Subcutaneous abdominal adipose tissue (tissue), 5 donors: ENCODE results near the gene CALML6.
A peak's percentile ranks its signal among the peaks of the same experiment; 100 is the strongest.
"Not testable (repeated sequence)": the region's sequence is repeated elsewhere in the genome, so short reads cannot be mapped to it uniquely, and the experiment has no call there.

Experiments used
- H3K27ac ChIP-seq: one replicate; pipeline ENCODE4 v1.7.0; 2013; ENCODE audit warnings: low read depth, mild to moderate bottlenecking, inconsistent platforms, low read length, moderate library complexity
- H3K27me3 ChIP-seq, 5 donors: one replicate each; pipeline ENCODE4 v1.7.0; 2013; ENCODE audit warnings: low read length in 5 of 5, inconsistent platforms in 1 of 5; ENCODE audit not compliant: control insufficient read depth in 5 of 5, insufficient read depth in 4 of 5
- H3K36me3 ChIP-seq, 5 donors: one replicate each; pipeline ENCODE4 v1.7.0; 2013; ENCODE audit warnings: low read length in 5 of 5; ENCODE audit not compliant: control insufficient read depth in 5 of 5, insufficient read depth in 5 of 5
- H3K4me1 ChIP-seq, 5 donors: one replicate each; pipeline ENCODE4 v1.7.0; 2013; ENCODE audit warnings: low read length in 5 of 5, mild to moderate bottlenecking in 3 of 5, moderate library complexity in 1 of 5; ENCODE audit not compliant: control insufficient read depth in 5 of 5, insufficient read depth in 5 of 5
- H3K4me3 ChIP-seq, 5 donors: one replicate each; pipeline ENCODE4 v1.7.0; 2013; ENCODE audit warnings: low read length in 5 of 5, low read depth in 1 of 5
- H3K9ac ChIP-seq, 5 donors: one replicate each; pipeline ENCODE4 v1.7.0; 2013; ENCODE audit warnings: low read length in 5 of 5, mild to moderate bottlenecking in 4 of 5, moderate library complexity in 3 of 5
- H3K9me3 ChIP-seq, 5 donors: one replicate each; pipeline ENCODE4 v1.7.0; 2013; ENCODE audit warnings: low read length in 5 of 5; ENCODE audit not compliant: control insufficient read depth in 5 of 5
- donor health status: healthy.
- donor health status: healthy.
- donor health status: healthy.
- donor health status: healthy.
- donor health status: healthy.

Gene CALML6

DNA sequence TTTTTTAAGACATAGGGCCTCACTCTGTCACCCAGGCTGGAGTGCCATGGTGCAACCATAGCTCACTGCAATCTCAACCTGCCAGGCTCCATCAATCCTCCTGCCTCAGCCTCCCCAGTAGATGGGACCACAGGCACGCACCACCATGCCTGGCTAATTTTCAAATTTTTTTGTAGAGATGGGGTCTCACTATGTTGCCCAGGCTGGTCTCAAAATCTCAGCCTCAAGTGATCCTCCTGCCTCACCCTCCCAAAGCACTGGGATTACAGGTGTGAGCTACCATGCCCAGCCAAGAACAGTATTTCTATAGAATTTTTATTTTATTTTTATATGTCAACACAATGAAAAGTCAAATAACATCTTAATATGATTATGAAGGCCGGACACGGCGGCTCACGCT lies 35.1 kb upstream of the CALML6 start:
- H3K9ac ChIP-seq, result no peak overlapping the region
- H3K27ac ChIP-seq, result no peak overlapping the region
- H3K4me1 ChIP-seq, result peaks cover 19 to 62% (median 49%) of the 10 kb centered on the region in 5 donors
- no peak overlapping the region for H3K4me3 ChIP-seq
- H3K27me3 ChIP-seq, result no peaks in the 10 kb centered on the region
- H3K9me3 ChIP-seq, result no peaks in the 10 kb centered on the region
- peaks cover 0 to 16% (median 12%) of the 10 kb centered on the region in 5 donors for H3K36me3 ChIP-seq

GRCh38 chr1:1880617-1881312 lies 34.3 kb upstream of the CALML6 start:
- Histone ChIP-seq H3K27me3 (no peaks in the 10 kb centered on the region), H3K4me1 (peaks cover 19 to 60% (median 49%) of the 10 kb centered on the region in 5 donors), H3K9ac (peak overlapping the region in 1 of 5 donors; percentile 15), H3K36me3 (peaks cover 0 to 11% (median 10%) of the 10 kb centered on the region in 5 donors), H3K4me3 (peak overlapping the region in 2 of 5 donors; percentile 3 to 10), H3K9me3 (no peaks in the 10 kb centered on the region), H3K27ac (no peak overlapping the region)

DNA sequence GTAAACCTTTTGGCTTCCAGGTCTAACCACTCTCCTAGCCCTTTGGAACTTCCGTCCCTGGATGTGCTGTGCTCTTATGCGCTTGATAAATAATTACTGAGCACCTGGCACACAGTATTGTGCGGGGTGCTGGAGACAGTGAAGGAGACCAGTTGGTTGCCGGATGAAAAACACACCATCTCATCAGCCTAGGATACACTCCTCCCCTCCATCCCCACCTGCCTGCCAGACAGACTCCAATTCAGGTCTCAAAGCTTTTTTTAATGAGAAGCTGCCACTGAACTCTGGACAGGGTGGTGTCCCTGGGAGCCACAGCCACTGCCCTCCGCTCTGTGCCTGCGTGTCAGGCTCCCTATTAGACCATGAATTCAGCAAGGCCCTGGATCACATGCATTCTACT lies 33.3 kb upstream of the CALML6 start:
- Histone ChIP-seq H3K4me3 (no peak overlapping the region), H3K36me3 (peaks cover 0 to 2% (median under 1%) of the 10 kb centered on the region in 5 donors), H3K9ac (no peak overlapping the region), H3K27ac (peak overlapping the region; percentile 3), H3K4me1 (peaks cover 17 to 54% (median 40%) of the 10 kb centered on the region in 5 donors), H3K27me3 (no peaks in the 10 kb centered on the region), H3K9me3 (no peaks in the 10 kb centered on the region)

DNA sequence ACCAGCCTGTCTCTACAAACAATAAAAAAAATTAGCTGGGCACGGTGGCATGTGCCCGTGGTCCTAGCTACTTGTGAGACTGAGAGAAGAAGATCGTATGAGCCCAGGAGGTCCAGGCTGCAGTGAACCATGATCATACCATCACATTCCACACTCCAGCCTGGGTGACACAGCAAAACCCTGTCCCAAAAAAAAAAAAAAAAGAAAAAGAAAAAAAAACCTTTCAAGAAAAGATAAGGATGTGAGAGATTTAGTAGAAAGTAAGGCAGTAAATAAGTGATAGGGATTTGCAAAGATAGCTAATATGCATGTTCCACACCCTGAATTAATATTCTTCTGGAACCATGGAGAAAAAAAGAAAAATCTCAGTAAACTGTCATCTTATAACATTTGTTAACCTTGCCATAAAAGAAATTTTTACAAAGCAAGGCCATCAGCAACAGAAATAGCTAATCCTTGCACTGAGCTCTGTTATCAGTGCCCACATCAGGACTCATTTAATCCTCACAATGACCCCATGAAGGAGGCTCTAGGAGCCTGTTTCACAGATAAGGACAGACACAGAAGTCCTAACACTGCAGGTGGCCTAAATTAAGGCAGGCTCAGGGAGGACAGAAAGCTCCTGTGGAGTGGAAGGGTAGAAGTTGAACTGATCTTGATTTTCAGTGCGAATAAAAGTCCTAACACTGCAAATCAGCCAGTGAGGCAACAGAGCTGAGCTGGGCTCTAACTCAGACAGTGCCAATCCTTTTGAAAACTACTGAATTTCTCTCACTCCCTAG lies 31.8 kb upstream of the CALML6 start:
- H3K27ac ChIP-seq, result no peak overlapping the region
- no peaks in the 10 kb centered on the region for H3K27me3 ChIP-seq
- H3K36me3 ChIP-seq, result peaks cover 0 to 2% (median 0%) of the 10 kb centered on the region in 5 donors
- peak overlapping the region in 2 of 5 donors; percentile 16 to 28 for H3K9ac ChIP-seq
- H3K9me3 ChIP-seq, result no peaks in the 10 kb centered on the region
- no peak overlapping the region for H3K4me3 ChIP-seq
- H3K4me1 ChIP-seq, result peaks cover 17 to 59% (median 50%) of the 10 kb centered on the region in 5 donors

GRCh38 chr1:1883890-1884289 lies 31.2 kb upstream of the CALML6 start:
- not testable (repeated sequence) for H3K9ac ChIP-seq
- peaks cover 17 to 59% (median 54%) of the 10 kb centered on the region in 5 donors for H3K4me1 ChIP-seq

GRCh38 chr1:1889090-1889750 lies 25.8 kb upstream of the CALML6 start:
- Histone ChIP-seq H3K36me3 (no peaks in the 10 kb centered on the region), H3K9me3 (no peaks in the 10 kb centered on the region), H3K27me3 (no peaks in the 10 kb centered on the region), H3K27ac (peak overlapping the region; percentile 86), H3K9ac (peak overlapping the region; percentile 43 to 98 (median 92)), H3K4me3 (peak overlapping the region; percentile 72 to 89 (median 82)), H3K4me1 (peaks cover 5 to 53% (median 41%) of the 10 kb centered on the region in 5 donors)

More at GRCh38 chr1:1883890-1884289, 31.2 kb upstream of the CALML6 start:
- not testable (repeated sequence) for H3K36me3 ChIP-seq, H3K27ac ChIP-seq, H3K9me3 ChIP-seq, H3K27me3 ChIP-seq, H3K4me3 ChIP-seq

DNA sequence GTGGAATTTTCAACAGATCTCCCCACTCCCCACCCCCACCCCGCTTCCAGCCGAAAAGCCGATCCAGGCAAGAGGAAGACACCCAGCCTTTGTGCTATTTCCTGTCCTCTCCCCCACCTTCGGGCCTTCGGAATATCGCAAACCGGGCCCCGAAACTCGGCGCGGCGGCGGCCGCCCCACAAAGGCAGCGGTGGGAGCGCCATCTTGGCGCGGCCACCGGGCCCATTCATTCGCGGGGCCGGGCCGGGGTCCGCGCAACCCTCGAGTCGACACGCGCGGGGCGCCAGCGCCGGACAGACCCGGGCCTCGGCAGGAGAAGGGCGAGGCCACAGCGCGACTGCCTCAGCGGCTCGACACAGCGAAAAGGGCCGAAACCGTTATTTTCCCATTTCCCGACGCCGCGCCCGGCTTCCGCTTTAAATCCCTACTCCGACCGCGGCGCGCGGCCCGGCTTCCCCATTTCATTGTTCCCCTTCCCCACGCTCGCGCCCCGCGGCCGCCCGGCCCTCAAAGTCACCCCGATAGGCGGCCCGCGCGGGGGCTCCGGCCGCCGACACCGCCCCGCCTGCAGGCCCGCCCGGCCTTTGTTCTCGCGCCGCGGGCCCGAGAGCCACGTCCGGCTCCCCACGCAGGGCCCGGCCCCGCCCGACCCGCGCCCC lies 25.1 kb upstream of the CALML6 start:
- Histone ChIP-seq H3K9me3 (no peaks in the 10 kb centered on the region), H3K27me3 (no peaks in the 10 kb centered on the region), H3K9ac (peak overlapping the region; percentile 43 to 98 (median 92)), H3K4me3 (peak overlapping the region; percentile 72 to 89 (median 82)), H3K36me3 (no peaks in the 10 kb centered on the region), H3K27ac (peak overlapping the region; percentile 86), H3K4me1 (peaks cover 5 to 58% (median 48%) of the 10 kb centered on the region in 5 donors)

DNA sequence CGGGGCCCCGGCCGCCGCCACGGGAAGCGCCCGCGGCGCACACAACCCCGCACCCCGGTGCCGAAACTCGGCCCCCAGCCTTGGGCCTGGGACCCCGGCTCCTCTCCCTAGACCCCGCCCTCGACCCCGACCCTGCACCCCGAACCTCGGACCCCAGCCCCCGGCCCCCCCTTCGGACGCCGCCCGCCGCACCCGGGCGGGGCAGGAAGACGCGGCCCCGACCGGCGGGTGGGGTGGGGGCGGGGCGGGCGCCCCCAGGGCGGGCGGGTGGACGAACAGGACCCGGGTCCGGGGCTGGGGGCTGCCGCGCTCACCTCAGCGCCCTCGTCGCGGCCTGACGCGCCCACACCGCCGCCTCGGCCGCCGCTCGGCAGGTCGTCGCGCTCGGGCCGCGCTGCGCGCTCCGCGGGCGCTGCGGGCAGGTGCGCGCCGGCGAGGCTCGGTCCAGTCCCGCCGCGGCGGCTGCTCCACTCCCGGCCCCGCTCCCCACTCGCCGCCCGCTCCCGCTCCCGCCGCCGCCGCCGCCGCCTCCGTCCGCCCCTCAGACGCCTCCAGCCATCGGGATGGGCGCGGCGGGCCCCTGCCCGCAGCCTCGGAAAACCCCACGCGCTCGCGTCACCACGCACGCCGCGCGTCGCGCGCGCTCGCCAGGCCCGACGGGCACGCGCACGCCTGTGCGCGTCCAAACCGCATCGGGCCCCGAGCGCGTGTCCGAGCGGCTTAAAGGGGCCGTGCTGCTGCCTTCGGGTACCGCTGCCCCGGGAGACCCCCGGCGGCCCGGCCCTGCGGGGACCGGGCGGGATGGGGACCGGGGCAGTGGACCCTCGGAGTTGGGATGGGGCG lies 24.3 kb upstream of the CALML6 start, which contains the start of gene GNB1:
Gene GNB1, minus strand, starts transcription at position 582 of the 843 bp plus-strand sequence. CDS start 65,634 bp downstream, outside the sequence.
- no peaks in the 10 kb centered on the region for H3K36me3 ChIP-seq

More for the DNA sequence above, 24.3 kb upstream of the CALML6 start, which contains the start of gene GNB1:
- Histone ChIP-seq H3K4me1 (peaks cover 5 to 60% (median 52%) of the 10 kb centered on the region in 5 donors), H3K9ac (peak within 1 kb of the TSS in 4 of 5 donors; percentile 89 to 98 (median 94)), H3K27ac (peak within 1 kb of the TSS; percentile 86), H3K4me3 (peak within 1 kb of the TSS; percentile 73 to 89 (median 82)), H3K27me3 (peaks cover 0 to 6% (median 3%) of the 10 kb centered on the region in 5 donors), H3K9me3 (no peaks in the 10 kb centered on the region)
